ENCODE results near the gene ENAM.
"Not testable (repeated sequence)": the region's sequence is repeated elsewhere in the genome, so short reads cannot be mapped to it uniquely, and the experiment has no call there.

ENAM gene

GRCh38 chr4:70676554-70677090, 48.1 kb downstream of the ENAM start:
- no peak for DNase-seq (ENCODE audit: low read depth)

- DNase-seq (ENCODE audit: low read depth) = no peak
Observed at GRCh38 chr4:70678383-70678999, 49.9 kb downstream of the ENAM start.

- DNase-seq (ENCODE audit: low read depth) = no peak
Observed at GRCh38 chr4:70680934-70681333, 52.4 kb downstream of the ENAM start.

- DNase-seq (ENCODE audit: low read depth) = no peak
Observed at GRCh38 chr4:70681704-70682103, 53.2 kb downstream of the ENAM start.

GRCh38 chr4:70682142-70682541, 53.6 kb downstream of the ENAM start:
- DNase-seq (ENCODE audit: low read depth) = not testable (repeated sequence)

GRCh38 chr4:70687392-70687791, 58.8 kb downstream of the ENAM start:
- no peak for DNase-seq (ENCODE audit: low read depth)

- peak; percentile 83 for DNase-seq (ENCODE audit: low read depth)
Observed at GRCh38 chr4:70687821-70688794, 59.6 kb downstream of the ENAM start, which contains the start of gene UTP3. Gene UTP3 (plus strand): TSS chr4:70688532. CDS start chr4:70688678, 146 bp downstream.

GRCh38 chr4:70688795-70689231, 60.3 kb downstream of the ENAM start:
- no peak for DNase-seq (ENCODE audit: low read depth)

GRCh38 chr4:70691661-70692060, 63.1 kb downstream of the ENAM start:
- DNase-seq (ENCODE audit: low read depth) = no peak

GRCh38 chr4:70694633-70695032, 66.1 kb downstream of the ENAM start:
- not testable (repeated sequence) for DNase-seq (ENCODE audit: low read depth)

Data from T-helper 22 cell (primary cell).